Peyer's patch (tissue), 4 donors: ENCODE results near the gene VMP1.

Experiments
- POLR2A ChIP-seq, 2 donors: fragments of 450-650 bp; IDR thresholded peaks; one replicate each; pipeline ENCODE4 v1.5.1; 2017; ENCODE audit warnings: antibody characterized with exemption in 2 of 2, mild to moderate bottlenecking in 2 of 2, moderate library complexity in 2 of 2
- TF ChIP-seq, protein P1 (sequence below), 6 experiments: fragments of 450-650 bp in 4 of 6; fragments of 200-600 bp in 2 of 6; sonication (generic) in 1 of 6; IDR thresholded peaks; one replicate each; pipeline ENCODE4 v1.5.1; 2017 to 2019; ENCODE audit warnings: antibody characterized with exemption in 6 of 6, mild to moderate bottlenecking in 3 of 6, moderate library complexity in 1 of 6

DNA sequence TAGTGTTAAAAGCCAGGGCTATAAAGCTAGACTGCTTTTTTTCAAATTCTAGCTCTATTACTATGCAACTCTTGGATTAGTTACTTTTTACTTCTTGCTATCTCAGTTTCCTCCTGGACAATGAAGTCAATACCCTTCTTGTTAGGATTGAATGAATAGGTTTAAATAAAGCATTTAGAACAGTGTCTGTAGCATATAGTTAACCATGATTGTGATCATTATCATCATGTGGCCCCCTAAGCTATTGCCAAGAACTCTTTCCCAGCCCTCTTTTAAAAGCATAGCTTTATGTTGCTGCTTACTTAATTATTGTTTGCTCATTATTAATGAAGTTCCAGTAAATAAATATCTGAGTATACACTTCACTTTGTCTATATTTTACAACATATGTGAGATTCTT is 4.5 kb downstream of the VMP1 start:
- TF ChIP-seq, protein P1, sequence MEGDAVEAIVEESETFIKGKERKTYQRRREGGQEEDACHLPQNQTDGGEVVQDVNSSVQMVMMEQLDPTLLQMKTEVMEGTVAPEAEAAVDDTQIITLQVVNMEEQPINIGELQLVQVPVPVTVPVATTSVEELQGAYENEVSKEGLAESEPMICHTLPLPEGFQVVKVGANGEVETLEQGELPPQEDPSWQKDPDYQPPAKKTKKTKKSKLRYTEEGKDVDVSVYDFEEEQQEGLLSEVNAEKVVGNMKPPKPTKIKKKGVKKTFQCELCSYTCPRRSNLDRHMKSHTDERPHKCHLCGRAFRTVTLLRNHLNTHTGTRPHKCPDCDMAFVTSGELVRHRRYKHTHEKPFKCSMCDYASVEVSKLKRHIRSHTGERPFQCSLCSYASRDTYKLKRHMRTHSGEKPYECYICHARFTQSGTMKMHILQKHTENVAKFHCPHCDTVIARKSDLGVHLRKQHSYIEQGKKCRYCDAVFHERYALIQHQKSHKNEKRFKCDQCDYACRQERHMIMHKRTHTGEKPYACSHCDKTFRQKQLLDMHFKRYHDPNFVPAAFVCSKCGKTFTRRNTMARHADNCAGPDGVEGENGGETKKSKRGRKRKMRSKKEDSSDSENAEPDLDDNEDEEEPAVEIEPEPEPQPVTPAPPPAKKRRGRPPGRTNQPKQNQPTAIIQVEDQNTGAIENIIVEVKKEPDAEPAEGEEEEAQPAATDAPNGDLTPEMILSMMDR (IDR thresholded peaks at IDR 0.05): no peak
- no peak for TF ChIP-seq POLR2A (IDR thresholded peaks at IDR 0.05)
